Activated naive CD4-positive, alpha-beta T cell (primary cell): ENCODE data around the gene GRIK3.
"Not testable (repeated sequence)": the region's sequence is repeated elsewhere in the genome, so short reads cannot be mapped to it uniquely, and the experiment has no call there.

Experiments
- DNase-seq, 4 experiments: peaks; one replicate each; lab custom pipeline; 2025; lab: John Stamatoyannopoulos, UW

GRIK3 gene

GRCh38 chr1:36909359-36909758 is 125.0 kb downstream of the GRIK3 start:
- not testable (repeated sequence) for DNase-seq

- no peak for DNase-seq
Measured at GRCh38 chr1:36908096-36908495, 126.2 kb downstream of the GRIK3 start.

GRCh38 chr1:36906555-36906954 is 127.8 kb downstream of the GRIK3 start:
- no peak for DNase-seq

GRCh38 chr1:36905941-36906340 is 128.4 kb downstream of the GRIK3 start:
- DNase-seq: no peak

- no peak for DNase-seq
Measured at GRCh38 chr1:36900128-36900527, 134.2 kb downstream of the GRIK3 start.

- not testable (repeated sequence) for DNase-seq
Measured at GRCh38 chr1:36897813-36898212, 136.5 kb downstream of the GRIK3 start.

- no peak for DNase-seq
Measured at GRCh38 chr1:36894824-36895223, 139.5 kb downstream of the GRIK3 start.

- DNase-seq: no peak
Measured at GRCh38 chr1:36890776-36891175, 143.5 kb downstream of the GRIK3 start.

GRCh38 chr1:36889478-36890226 is 144.7 kb downstream of the GRIK3 start:
- DNase-seq: no peak

GRCh38 chr1:36888811-36889477 is 145.4 kb downstream of the GRIK3 start:
- DNase-seq: no peak

GRCh38 chr1:36885540-36886357 is 148.6 kb downstream of the GRIK3 start:
- no peak for DNase-seq

- DNase-seq: no peak
Measured at GRCh38 chr1:36884801-36885200, 149.5 kb downstream of the GRIK3 start.

- DNase-seq: no peak
Measured at GRCh38 chr1:36884029-36884701, 150.2 kb downstream of the GRIK3 start.

GRCh38 chr1:36883315-36883949 is 150.9 kb downstream of the GRIK3 start:
- DNase-seq: no peak

GRCh38 chr1:36882536-36883285 is 151.6 kb downstream of the GRIK3 start:
- no peak for DNase-seq

GRCh38 chr1:36881541-36881940 is 152.8 kb downstream of the GRIK3 start:
- DNase-seq: no peak

- DNase-seq: no peak
Measured at GRCh38 chr1:36881068-36881405, 153.3 kb downstream of the GRIK3 start.

GRCh38 chr1:36880155-36881067 is 153.9 kb downstream of the GRIK3 start:
- no peak for DNase-seq

GRCh38 chr1:36879613-36880012 is 154.7 kb downstream of the GRIK3 start:
- no peak for DNase-seq

- no peak for DNase-seq
Measured at GRCh38 chr1:36876990-36877389, 157.3 kb downstream of the GRIK3 start.
